GM12892 (cell line): ENCODE results near the gene SNX8.

ENCODE experiments used
- DNase-seq: peaks from one replicate; pipeline ENCODE4 v3.0.0; 2011; ENCODE audit not compliant: insufficient read length
- FAIRE-seq: peaks from 2 replicates; lab custom pipeline; 2011; peaks lifted over from hg19 to GRCh38; lab: Jason Lieb, UNC
- POLR2A ChIP-seq: IDR thresholded peaks from 2 replicates; pipeline ENCODE4 v1.6.1; 2011; ENCODE audit warnings: low read depth, low read length, control low read depth
- POLR2AphosphoS5 ChIP-seq: IDR thresholded peaks from 2 replicates; pipeline ENCODE4 v1.6.1; 2011; ENCODE audit warnings: low read depth, low read length, control low read depth
- TAF1 ChIP-seq: IDR thresholded peaks from 2 replicates; pipeline ENCODE4 v1.6.1; 2011; ENCODE audit warnings: low read depth, mild to moderate bottlenecking, control low read depth, low read length, borderline replicate concordance

The SNX8 gene

DNA sequence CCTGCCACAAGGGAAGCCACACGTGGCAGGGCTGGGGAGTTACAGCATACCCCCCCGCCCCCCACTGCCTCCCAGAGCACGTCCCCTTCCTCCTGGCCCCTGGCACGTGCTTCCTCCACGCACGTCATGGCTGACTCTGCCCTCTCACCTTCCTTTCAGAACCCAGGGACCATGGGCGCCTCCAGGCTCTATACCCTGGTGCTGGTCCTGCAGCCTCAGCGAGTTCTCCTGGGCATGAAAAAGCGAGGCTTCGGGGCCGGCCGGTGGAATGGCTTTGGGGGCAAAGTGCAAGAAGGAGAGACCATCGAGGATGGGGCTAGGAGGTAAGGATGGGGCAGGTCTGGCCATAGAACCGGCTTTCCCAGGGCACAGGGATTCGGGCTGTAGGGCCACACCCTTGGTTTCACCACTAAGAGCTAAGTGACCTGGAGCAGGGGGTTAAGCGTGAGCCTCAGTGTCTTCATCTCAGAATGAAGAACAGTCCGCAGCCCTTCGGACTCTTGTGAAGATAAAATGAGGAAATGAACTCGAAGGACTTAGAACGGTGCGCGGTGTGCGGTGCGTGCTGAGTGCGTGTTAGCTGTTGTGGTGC is 69.7 kb downstream of the SNX8 start:
- DNase-seq (no peak), FAIRE-seq (no peak)
- TF ChIP-seq TAF1 (no peak), POLR2A (no peak), POLR2AphosphoS5 (no peak)

DNA sequence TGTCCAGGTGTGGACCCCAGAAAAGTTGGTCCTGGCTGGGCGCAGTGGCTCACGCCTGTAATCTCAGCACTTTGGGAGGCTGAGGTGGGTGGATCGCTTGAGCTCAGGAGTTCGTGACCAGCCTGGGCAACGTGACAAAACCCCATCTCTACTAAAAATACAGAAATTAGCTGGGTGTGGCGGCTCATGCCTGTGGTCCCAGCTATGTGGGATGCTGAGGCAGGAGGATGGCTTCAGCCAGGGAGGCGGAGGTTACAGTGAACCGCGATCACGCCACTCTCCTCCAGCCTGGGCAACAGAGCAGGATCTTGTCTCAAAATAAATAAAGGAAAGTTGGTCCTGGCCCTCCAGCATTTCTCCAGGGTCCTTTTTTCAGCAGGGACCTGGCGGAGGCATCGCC is 70.8 kb downstream of the SNX8 start:
- FAIRE-seq (no peak), DNase-seq (no peak)
- TF ChIP-seq POLR2A, result no peak
- TF ChIP-seq POLR2AphosphoS5, result no peak

DNA sequence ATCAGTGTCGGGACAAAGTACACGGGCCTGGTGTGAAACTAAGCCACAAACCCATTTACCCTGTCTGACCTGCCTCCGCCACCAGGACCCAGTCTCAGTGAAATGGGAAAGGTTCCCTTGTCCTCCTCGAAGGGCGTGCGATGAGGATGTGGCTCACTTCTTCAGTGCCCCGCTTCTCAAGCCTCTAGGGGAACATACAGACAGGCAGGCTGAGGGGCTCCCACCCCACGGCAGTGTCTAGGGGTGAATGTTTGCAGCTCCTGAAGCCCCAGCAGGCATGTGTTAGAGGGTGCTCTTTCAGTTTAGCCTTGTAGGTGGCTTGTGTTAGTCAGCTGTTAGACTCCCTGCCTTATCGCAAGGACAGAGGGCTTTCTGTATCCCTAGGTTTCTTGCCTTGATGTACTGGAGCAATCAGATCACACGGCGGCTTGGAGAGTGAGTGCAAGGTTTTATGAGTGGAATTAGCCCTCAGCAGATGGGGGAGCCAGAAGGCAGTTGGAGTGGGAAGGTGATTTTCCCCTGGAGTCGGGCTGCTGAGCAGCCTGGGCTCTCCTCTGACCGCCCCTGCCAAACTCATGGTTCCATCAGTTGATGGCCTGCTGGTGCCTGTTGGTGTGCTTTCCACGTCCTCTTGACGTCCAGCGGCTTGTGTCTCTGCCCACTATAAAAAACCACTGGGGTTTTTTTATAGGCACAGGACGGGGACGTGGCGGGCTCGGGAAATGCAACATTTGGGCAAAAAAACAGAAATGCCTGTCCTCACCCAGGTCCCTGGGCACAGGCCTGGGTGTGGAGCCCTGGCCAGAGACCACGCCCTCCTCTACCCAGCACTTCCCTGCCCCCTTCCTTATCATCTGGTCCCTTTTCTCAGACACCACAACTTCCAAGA is 71.5 kb downstream of the SNX8 start:
- no peak for DNase-seq
- TF ChIP-seq TAF1, result no peak
- no peak for TF ChIP-seq POLR2A
- TF ChIP-seq POLR2AphosphoS5, result no peak
- FAIRE-seq, result peak; percentile 27

- peak; percentile 95 for FAIRE-seq
- TF ChIP-seq POLR2AphosphoS5, result peak; percentile 82
- peak; percentile 94 for TF ChIP-seq TAF1
- TF ChIP-seq POLR2A, result peak; percentile 97; the same call in 1 of the 2 replicates
- peak; percentile 89 for DNase-seq
These were observed 72.4 kb downstream of the SNX8 start, which contains the start of the genes MRM2 and NUDT1 for GRCh38 chr7:2241580-2242540. TSS of gene MRM2 (minus strand) at chr7:2242205. CDS start at chr7:2242169, 36 bp downstream. TSS of gene NUDT1 (plus strand) at chr7:2242226. CDS start at chr7:2244575, 2,349 bp downstream.

DNA sequence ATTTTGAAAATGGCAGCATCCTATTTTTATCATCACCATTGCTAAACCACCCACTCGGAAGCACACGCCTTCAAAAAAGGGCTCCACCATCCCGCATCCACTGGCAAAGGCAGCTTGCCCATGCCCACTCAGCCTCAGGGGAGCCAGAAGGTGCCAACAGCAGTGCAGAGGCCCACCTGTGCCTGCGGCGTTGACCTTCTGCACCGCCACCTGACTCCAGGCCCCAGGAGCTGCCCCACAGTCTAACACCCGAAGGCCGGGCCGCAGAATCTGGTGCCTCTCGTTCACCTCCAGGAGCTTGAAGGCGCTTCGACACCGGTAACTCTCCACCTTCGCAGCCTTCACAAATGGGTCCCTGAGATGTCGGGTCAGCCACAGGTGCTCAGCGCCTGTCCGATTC is 75.0 kb downstream of the SNX8 start:
- FAIRE-seq (no peak), DNase-seq (no peak)
- TF ChIP-seq POLR2AphosphoS5 (no peak), TAF1 (no peak), POLR2A (no peak)

DNA sequence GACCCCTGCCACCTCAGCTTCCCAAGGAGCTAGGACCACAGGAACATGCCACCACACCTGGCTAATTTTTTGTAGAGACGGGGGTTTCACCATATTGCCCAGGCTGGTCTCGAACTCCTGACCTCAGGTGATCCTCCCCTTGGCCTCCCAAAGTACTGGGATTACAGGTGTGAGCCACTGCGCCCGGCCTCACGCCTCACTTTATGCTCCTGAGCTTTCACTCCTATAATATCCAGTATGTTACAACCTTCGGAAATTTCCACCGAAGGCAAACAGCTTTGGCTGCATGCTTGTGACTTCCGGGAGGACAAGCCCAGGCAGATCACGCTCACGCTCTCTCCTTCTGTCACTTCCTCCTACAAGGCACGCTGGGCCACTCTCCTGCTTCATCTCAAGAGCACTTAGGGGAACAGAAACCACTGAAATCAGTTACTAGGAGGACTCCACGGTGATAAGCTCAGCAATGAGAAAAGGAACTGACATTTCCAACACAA is 77.1 kb downstream of the SNX8 start:
- TF ChIP-seq POLR2A (peak; percentile 37; the same call in 1 of the 2 replicates), POLR2AphosphoS5 (no peak)
- FAIRE-seq (peak; percentile 98), DNase-seq (peak; percentile 77)

GRCh38 chr7:2233926-2234325 is 80.3 kb downstream of the SNX8 start:
- no peak for TF ChIP-seq POLR2A
- no peak for TF ChIP-seq POLR2AphosphoS5
- TF ChIP-seq TAF1, result no peak
- DNase-seq, result no peak
- no peak for FAIRE-seq

GRCh38 chr7:2232766-2233520 is 81.3 kb downstream of the SNX8 start, which contains the start of gene MAD1L1:
TSS of gene MAD1L1 (minus strand) at chr7:2232945. CDS start at chr7:2230133, 2,812 bp downstream.
- DNase-seq (peak; percentile 91), FAIRE-seq (peak; percentile 92)
- peak; percentile 58; the same call in 1 of the 2 replicates for TF ChIP-seq POLR2AphosphoS5
- TF ChIP-seq TAF1, result peak; percentile 49; the same call in 1 of the 2 replicates
- peak; percentile 82 for TF ChIP-seq POLR2A

- no peak for FAIRE-seq
- TF ChIP-seq TAF1 (no peak), POLR2A (no peak), POLR2AphosphoS5 (no peak)
- DNase-seq, result peak; percentile 64
These were observed 82.1 kb downstream of the SNX8 start for GRCh38 chr7:2231992-2232765.

- TF ChIP-seq POLR2A (no peak), POLR2AphosphoS5 (no peak), TAF1 (no peak)
- FAIRE-seq (no peak), DNase-seq (no peak)
These were observed 83.4 kb downstream of the SNX8 start for GRCh38 chr7:2230882-2231281.
